Activated naive CD4-positive, alpha-beta T cell treated with Interleukin-2 at 50 U/mL for 16 hours (primary cell): ENCODE data around the gene KDM1A.

Source experiments
- DNase-seq: peaks from one replicate; pipeline ENCODE4 v3.0.0-alpha.2; 2020

The KDM1A gene

GRCh38 chr1:23114424-23115079 is 95.3 kb downstream of the KDM1A start:
- DNase-seq: no peak

GRCh38 chr1:23116216-23116836 is 97.1 kb downstream of the KDM1A start:
- DNase-seq: no peak

DNA sequence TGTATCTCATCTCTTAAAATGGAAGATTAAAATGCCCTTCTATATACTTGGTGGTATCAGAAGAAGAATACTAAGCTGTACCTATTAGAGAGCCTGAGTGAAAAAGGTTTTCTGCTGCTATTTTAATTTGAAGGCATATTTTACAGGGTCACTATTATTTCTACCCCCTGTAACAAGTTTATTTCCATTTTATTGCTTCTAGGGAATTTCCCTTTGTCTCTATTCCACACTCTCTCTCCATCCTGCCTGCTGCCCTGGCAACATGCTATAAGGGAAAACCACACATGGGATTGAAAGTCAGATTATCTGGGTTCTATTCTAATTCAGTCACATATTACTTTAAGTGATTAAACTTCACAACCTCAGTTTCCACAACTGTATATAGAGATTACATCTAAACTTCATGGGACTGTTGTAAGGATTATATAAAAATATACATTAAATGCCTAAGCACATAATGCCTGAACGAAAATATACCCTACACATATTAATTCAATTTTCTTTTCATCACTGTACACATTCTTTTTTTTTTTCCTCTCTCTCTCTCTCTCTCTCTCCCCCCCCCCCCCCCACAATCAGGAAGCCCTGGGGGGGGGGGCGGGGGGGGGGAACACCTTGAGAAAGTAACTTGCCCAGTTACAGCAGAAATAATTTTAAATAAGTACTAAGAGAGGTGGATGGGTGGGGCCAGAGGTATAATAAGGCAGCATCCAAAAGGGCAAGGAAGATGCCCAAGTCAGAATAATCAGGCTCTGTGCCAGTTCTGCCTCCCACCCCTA is 97.8 kb downstream of the KDM1A start:
- DNase-seq: no peak

DNA sequence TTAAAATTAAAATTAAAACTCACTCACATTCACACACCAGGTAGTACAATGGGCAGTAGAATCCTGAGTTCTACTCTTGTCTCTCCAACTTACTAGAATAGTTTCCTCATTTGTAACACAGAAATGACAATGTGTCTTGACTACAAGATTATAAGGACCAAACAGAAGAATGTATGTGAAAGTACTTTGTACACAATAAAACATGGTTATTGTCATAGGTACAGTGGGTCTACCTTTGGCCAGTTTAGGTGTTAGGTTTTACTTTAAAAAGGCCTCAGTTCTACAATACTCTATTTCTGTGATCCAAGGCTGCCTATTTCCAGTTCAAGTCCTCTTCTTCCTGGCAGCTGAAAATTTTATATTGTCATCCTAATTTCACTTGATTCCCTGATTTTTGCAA is 99.1 kb downstream of the KDM1A start:
- DNase-seq: no peak

DNA sequence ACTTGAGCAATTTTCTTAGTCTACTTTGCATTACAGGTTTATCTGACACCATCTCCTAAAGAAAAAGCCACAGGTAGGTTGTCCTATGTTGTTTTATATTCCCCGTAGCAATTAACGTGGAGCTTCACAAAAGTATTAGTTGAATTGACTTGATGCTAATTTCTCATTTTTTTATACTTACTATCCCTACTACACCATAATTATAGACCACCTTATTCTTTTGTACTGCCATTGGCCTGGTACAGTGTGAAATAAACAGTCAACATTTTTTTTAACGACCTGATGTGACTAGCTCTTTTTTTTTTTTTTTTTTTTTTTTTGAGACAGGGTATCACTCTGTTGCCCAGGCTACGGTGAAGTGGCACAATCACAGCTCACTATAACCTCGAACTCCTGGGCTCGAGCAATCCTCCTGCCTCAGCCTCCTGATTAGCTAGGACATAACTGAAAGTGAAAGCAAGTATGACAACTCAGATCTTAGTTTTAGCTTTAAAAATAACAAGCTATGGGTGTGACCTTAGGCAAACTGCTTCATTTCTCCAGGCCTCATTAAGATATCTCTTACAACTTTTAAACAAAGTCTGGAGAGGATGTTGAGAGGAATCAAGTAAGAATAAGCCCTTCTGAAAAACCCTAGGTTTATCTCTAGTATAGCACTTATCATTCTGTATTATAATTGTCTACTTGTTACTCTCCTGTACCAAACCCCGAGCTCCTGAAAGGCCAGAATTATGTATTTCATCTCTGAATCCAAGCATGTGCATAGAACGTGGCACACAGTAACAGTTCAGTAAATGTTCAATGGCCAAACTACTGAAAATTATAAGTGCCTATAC is 99.9 kb downstream of the KDM1A start:
- DNase-seq: peak; percentile 57

DNA sequence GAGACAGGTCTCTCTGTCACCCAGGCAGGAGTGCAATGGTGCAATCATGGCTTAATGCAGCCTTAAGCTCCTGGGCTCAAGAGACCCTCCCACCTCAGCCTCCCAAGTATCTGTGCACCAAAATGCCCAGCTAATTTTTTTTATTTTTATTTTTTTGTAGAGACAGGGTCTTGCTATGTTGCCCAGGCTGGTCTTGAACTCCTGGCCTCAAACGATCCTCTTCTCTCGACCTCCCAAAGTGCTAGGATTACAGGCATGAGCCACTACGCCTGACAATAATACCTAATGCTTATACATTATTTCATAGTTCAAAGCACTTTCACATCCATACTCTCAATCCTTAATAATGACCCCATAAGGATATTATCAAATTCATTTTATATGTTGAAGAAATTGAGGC is 101.1 kb downstream of the KDM1A start:
- DNase-seq: no peak

DNA sequence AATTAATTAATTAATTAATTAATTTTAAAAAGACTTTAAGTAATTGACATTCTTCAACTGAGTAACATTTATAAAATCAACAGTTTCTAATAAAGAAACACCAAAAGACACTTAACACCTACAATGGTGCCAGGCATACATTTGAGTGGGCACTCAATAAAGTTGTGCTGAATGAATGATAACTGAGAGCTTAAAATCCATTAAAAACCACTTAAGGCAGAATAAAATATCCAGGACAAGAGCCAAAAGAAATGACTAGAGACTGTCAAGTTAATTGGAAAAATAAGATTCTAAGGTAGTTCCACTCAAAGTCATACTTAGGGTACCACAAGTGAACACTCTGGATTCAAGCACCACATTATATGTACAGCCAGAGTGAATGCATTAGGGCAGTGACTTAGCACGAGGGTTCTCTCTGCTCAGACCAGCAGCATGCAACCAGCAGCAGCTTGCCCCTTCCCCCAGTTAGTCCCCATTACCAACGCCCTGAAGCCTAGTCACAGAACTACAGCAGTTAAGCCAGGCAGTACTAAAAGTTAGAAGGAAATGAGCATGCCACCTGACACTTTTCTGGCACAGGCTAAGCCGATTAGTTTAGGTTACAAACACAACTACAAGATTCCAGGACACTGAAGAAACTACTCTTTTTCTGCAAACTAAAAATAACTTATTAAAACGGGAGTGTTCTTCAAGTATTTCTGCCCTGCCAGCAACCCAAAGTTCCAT is 102.9 kb downstream of the KDM1A start:
- no peak for DNase-seq

GRCh38 chr1:23122796-23123195 is 103.5 kb downstream of the KDM1A start:
- no peak for DNase-seq

- no peak for DNase-seq
These were observed 104.3 kb downstream of the KDM1A start for GRCh38 chr1:23123528-23123927.

DNA sequence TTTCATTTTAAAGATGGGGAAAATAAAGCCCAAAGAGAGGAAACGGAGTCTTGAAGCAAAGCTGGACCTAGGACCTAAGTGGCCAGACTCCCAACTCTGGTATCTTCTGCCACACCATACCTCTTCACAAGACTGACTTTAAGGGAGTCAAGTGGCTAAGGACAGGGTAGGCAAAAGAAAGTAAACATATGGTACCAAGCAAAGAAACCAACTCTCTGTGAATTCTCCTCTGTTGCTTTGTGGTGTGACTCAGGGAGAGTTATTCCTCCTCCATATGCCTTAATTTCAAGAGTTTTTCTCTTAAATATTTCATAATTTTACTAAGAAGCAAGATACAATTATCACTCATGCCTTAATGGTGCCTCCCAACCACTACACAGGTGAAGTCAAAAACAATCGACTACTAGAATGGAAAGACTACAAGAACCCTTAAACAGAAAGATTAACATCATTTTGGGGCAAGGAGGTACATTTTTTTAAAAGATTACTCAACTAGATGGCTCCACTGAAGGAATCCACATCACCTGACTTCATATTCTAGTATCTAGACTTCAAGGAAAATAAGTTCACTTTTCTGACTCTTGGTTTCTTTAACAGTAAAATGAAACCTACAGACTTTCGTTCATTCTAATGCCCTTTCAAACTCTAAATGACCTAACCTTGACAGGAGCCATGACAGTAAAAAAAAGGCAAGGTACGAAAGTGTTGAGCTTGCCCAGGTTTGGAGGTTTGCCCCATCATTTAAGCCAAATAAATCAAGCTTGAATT is 105.2 kb downstream of the KDM1A start:
- DNase-seq: no peak

DNA sequence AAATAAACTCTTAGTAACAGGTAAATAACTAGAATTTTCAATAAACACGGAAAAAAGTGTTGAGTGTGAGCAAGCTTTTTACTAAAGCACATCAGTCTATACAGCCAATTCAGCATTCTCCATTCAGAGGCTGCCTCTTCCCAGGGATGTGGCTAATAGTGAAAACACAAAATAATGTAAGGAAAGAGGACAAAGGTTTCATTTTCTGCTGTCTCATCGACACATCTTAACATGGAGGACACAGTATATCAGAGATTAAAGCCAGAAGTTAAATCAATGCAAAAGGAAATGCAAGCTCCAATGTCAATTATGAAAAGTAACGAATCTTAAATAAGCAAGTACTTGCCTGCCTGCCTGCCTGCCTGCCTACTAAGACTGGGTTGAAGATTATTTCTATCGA is 106.2 kb downstream of the KDM1A start:
- DNase-seq: no peak

DNA sequence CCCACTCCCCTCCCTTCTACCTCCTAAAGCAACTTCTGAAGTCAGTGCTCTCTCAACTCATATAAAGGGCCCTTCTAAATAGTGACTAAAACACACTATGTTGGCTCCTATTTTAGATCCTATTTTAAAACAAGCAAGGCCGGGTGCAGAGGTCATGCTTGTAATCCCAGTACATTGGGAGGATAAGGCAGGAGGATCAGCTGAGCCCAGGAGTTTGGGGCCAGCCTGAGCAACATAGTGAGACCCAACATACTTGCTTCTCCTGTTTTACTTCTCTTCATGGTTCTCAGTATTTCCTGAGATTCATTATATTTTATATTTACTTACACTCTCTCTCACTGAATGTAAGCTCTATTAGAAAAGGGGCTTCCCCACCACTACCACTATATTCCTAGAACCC is 106.9 kb downstream of the KDM1A start:
- no peak for DNase-seq

- no peak for DNase-seq
These were observed 107.5 kb downstream of the KDM1A start for GRCh38 chr1:23126801-23127200.

GRCh38 chr1:23129846-23130245 is 110.6 kb downstream of the KDM1A start:
- DNase-seq: no peak

GRCh38 chr1:23132033-23132432 is 112.8 kb downstream of the KDM1A start:
- no peak for DNase-seq
